Measurements from ENCODE around the gene C19orf67. TPM values are rescaled to one million over a fixed set of nuclear protein-coding genes. Genes with fewer than 3 reads are reported as not detected.

Gene C19orf67
- total and polyA plus RNA-seq, 2 of the 13 experiments (the other 11 are each of a cell fraction or from before 2014, with no cell fraction given): 0.11 to 0.32 TPM

DNA sequence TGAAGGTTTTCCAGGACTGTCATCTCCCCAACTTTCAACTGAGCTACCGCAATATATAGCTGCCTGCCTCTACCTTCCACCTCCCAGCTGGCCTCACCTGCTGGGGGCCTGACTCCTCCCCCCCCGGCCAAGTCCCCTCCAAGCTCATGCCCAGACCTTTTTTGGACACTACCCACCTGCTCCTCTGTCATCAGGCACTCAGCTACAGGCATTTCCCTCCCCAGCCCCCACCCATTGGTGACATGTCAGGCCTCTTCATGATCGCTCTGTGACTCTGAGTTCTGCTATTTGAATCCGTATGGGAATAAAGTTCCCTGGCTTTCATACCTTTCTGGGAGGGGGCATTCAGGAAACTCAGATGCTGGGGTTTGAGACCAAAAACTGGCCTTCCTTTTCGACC lies 30.2 kb upstream of the C19orf67 start (continued):
- TF ChIP-seq, protein P1, sequence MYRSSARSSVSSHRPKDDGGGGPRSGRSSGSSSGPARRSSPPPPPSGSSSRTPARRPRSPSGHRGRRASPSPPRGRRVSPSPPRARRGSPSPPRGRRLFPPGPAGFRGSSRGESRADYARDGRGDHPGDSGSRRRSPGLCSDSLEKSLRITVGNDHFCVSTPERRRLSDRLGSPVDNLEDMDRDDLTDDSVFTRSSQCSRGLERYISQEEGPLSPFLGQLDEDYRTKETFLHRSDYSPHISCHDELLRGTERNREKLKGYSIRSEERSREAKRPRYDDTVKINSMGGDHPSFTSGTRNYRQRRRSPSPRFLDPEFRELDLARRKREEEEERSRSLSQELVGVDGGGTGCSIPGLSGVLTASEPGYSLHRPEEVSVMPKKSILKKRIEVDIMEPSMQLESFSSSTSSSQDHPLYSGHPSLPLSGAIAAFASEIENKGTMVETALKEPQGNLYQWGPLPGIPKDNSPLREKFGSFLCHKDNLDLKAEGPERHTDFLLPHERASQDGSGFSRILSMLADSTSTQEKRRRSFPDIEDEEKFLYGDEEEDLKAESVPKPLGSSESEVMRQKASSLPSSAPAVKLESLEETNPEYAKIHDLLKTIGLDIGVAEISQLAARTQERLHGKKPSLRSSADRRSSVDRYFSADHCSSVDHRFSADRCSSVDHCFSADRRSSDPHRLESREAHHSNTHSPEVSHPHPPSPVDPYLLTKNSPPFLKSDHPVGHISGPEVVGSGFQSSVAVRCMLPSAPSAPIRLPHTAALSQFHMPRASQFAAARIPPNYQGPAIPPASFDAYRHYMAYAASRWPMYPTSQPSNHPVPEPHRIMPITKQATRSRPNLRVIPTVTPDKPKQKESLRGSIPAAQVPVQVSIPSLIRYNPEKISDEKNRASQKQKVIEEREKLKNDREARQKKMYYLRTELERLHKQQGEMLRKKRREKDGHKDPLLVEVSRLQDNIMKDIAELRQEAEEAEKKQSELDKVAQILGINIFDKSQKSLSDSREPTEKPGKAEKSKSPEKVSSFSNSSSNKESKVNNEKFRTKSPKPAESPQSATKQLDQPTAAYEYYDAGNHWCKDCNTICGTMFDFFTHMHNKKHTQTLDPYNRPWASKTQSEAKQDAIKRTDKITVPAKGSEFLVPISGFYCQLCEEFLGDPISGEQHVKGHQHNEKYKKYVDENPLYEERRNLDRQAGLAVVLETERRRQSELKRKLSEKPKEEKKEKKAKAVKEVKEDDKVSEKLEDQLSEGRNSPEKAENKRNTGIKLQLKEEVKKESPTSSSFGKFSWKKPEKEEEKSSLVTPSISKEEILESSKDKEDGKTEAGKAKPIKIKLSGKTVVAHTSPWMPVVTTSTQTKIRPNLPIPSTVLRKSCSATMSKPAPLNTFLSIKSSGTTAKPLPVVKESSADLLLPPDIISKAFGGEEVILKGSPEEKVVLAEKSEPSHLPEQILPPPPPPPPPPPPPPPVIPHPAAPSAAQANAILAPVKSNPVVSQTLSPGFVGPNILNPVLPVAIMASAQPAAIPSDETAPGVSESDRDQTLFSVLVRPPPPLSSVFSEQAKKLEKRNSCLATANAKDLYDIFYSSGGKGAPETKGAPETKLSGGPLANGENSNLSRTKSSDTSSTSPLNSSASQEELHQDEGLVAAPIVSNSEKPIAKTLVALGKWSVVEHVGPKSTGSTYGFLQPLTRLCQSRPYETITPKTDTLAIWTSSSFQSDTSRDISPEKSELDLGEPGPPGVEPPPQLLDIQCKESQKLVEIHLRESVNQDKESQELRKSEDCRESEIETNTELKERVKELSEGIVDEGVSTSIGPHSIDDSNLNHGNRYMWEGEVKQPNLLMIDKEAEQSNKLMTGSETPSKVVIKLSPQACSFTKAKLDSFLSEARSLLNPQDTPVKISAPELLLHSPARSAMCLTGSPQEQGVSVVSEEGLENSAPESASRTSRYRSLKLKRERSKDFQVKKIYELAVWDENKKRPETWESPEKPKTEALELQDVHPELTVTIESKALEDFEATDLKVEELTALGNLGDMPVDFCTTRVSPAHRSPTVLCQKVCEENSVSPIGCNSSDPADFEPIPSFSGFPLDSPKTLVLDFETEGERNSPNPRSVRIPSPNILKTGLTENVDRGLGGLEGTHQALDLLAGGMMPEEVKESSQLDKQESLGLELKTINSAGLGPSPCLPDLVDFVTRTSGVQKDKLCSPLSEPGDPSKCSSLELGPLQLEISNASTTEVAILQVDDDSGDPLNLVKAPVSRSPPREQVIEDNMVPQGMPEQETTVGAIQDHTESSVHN (CRISPR knock-in tag; IDR thresholded peaks at IDR 0.05): no peak
- no peak for TF ChIP-seq ATF7-NPFF (CRISPR knock-in tag; IDR thresholded peaks at IDR 0.05; ENCODE audit: low read depth)
- no peak for TF ChIP-seq ZNF891 (CRISPR knock-in tag; IDR thresholded peaks at IDR 0.05)
- TF ChIP-seq, protein P2, sequence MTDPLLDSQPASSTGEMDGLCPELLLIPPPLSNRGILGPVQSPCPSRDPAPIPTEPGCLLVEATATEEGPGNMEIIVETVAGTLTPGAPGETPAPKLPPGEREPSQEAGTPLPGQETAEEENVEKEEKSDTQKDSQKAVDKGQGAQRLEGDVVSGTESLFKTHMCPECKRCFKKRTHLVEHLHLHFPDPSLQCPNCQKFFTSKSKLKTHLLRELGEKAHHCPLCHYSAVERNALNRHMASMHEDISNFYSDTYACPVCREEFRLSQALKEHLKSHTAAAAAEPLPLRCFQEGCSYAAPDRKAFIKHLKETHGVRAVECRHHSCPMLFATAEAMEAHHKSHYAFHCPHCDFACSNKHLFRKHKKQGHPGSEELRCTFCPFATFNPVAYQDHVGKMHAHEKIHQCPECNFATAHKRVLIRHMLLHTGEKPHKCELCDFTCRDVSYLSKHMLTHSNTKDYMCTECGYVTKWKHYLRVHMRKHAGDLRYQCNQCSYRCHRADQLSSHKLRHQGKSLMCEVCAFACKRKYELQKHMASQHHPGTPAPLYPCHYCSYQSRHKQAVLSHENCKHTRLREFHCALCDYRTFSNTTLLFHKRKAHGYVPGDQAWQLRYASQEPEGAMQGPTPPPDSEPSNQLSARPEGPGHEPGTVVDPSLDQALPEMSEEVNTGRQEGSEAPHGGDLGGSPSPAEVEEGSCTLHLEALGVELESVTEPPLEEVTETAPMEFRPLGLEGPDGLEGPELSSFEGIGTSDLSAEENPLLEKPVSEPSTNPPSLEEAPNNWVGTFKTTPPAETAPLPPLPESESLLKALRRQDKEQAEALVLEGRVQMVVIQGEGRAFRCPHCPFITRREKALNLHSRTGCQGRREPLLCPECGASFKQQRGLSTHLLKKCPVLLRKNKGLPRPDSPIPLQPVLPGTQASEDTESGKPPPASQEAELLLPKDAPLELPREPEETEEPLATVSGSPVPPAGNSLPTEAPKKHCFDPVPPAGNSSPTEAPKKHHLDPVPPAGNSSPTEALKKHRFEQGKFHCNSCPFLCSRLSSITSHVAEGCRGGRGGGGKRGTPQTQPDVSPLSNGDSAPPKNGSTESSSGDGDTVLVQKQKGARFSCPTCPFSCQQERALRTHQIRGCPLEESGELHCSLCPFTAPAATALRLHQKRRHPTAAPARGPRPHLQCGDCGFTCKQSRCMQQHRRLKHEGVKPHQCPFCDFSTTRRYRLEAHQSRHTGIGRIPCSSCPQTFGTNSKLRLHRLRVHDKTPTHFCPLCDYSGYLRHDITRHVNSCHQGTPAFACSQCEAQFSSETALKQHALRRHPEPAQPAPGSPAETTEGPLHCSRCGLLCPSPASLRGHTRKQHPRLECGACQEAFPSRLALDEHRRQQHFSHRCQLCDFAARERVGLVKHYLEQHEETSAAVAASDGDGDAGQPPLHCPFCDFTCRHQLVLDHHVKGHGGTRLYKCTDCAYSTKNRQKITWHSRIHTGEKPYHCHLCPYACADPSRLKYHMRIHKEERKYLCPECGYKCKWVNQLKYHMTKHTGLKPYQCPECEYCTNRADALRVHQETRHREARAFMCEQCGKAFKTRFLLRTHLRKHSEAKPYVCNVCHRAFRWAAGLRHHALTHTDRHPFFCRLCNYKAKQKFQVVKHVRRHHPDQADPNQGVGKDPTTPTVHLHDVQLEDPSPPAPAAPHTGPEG (CRISPR knock-in tag; IDR thresholded peaks at IDR 0.05): no peak
- no peak for TF ChIP-seq ZBTB1 (CRISPR knock-in tag; IDR thresholded peaks at IDR 0.05; ENCODE audit: borderline replicate concordance)
- TF ChIP-seq ONECUT2 (CRISPR knock-in tag; IDR thresholded peaks at IDR 0.05): no peak
- TF ChIP-seq, protein P3, sequence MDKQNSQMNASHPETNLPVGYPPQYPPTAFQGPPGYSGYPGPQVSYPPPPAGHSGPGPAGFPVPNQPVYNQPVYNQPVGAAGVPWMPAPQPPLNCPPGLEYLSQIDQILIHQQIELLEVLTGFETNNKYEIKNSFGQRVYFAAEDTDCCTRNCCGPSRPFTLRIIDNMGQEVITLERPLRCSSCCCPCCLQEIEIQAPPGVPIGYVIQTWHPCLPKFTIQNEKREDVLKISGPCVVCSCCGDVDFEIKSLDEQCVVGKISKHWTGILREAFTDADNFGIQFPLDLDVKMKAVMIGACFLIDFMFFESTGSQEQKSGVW (CRISPR knock-in tag; IDR thresholded peaks at IDR 0.05; ENCODE audit: borderline replicate concordance): no peak
- TF ChIP-seq ETV5 (CRISPR knock-in tag; IDR thresholded peaks at IDR 0.05; ENCODE audit: borderline replicate concordance): no peak
- TF ChIP-seq EHMT2 (IDR thresholded peaks at IDR 0.05; ENCODE audit: borderline replicate concordance, low read depth, low read length): no peak
- no peak for TF ChIP-seq CAMTA2 (CRISPR knock-in tag; IDR thresholded peaks at IDR 0.05; ENCODE audit: borderline replicate concordance)
- TF ChIP-seq ZSCAN21 (CRISPR knock-in tag; IDR thresholded peaks at IDR 0.05; ENCODE audit: borderline replicate concordance): no peak
- no peak for TF ChIP-seq ZNF260 (CRISPR knock-in tag; IDR thresholded peaks at IDR 0.05; ENCODE audit: borderline replicate concordance, low read depth)
- no peak for TF ChIP-seq SRSF9 (IDR thresholded peaks at IDR 0.05; ENCODE audit: borderline replicate concordance, insufficient read depth, low read depth, low read length, poor library complexity, severe bottlenecking)
